Natural killer cell (primary cell): ENCODE data around the gene PARVG. TPM values are rescaled to one million over a fixed set of nuclear protein-coding genes. Genes with fewer than 3 reads are reported as not detected.

Experiments
- ATAC-seq, 3 donors: fragments of 150-1000 bp in 2 of 3; fragments of 200-7000 bp in 1 of 3; cut with Tn5 transposase; 1 replicate in 1 of 3; 2 replicates in 2 of 3; pipeline ENCODE4 v1.10.0; 2021; ENCODE audit warnings: mild to moderate bottlenecking in 2 of 3, moderate library complexity in 2 of 3
- DNase-seq, 2 donors: peaks; one replicate each; pipeline versions ENCODE4 v3.0.0 to v3.0.0-alpha.2; 2013 to 2021; ENCODE audit warnings: mixed read lengths in 1 of 2
- H3K27ac ChIP-seq: one replicate; pipeline ENCODE4 v1.5.1; 2013; ENCODE audit warnings: mild to moderate bottlenecking, low read length
- H3K27me3 ChIP-seq: one replicate; pipeline ENCODE4 v1.6.1; 2013; ENCODE audit warnings: low read length; ENCODE audit not compliant: control insufficient read depth, insufficient read depth
- H3K36me3 ChIP-seq: one replicate; pipeline ENCODE4 v1.6.1; 2013; ENCODE audit warnings: low read length; ENCODE audit not compliant: control insufficient read depth, insufficient read depth
- H3K4me1 ChIP-seq: one replicate; pipeline ENCODE4 v1.6.1; 2013; ENCODE audit warnings: low read length; ENCODE audit not compliant: control insufficient read depth, insufficient read depth
- H3K4me3 ChIP-seq: one replicate; pipeline ENCODE4 v1.5.1; 2013; ENCODE audit warnings: low read length
- H3K9me3 ChIP-seq: one replicate; pipeline ENCODE4 v1.6.1; 2013; ENCODE audit warnings: low read length; ENCODE audit not compliant: control insufficient read depth, insufficient read depth
- H3K27ac Mint-ChIP-seq, 2 donors: one replicate each; pipeline ENCODE4 v1.8.0; 2022; ENCODE audit warnings: mild to moderate bottlenecking in 2 of 2, mixed read lengths in 2 of 2, moderate library complexity in 1 of 2
- H3K27me3 Mint-ChIP-seq, 2 donors: one replicate each; pipeline ENCODE4 v1.8.0; 2022; ENCODE audit warnings: low read depth in 2 of 2, mixed read lengths in 2 of 2
- H3K36me3 Mint-ChIP-seq: one replicate; pipeline ENCODE4 v1.8.0; 2022; ENCODE audit warnings: mixed read lengths
- H3K4me1 Mint-ChIP-seq, 2 donors: one replicate each; pipeline ENCODE4 v1.8.0; 2022; ENCODE audit warnings: mixed read lengths in 2 of 2
- H3K4me3 Mint-ChIP-seq: one replicate; pipeline ENCODE4 v1.8.0; 2022; ENCODE audit warnings: mild to moderate bottlenecking, moderate library complexity, mixed read lengths
- H3K9me3 Mint-ChIP-seq, 2 donors: one replicate each; pipeline ENCODE4 v1.8.0; 2022; ENCODE audit warnings: mixed read lengths in 2 of 2
- CTCF ChIP-seq: fragments of 200-600 bp; IDR thresholded peaks from one replicate; pipeline ENCODE4 v1.8.0; 2022; ENCODE audit warnings: antibody characterized with exemption
- WGBS: methylation state at CpG from one replicate; pipeline ENCODE4 v1.1.7; 2013; ENCODE audit warnings: missing lambda C conversion rate; ENCODE audit not compliant: insufficient coverage; 5-methylcytosine and 5-hydroxymethylcytosine counted together
- intact Hi-C: fragments of 100-400 bp; cut with micrococcal nuclease; formaldehyde crosslinking; loops from one replicate; pipeline ENCODE4 v1.14.2; 2022
- total RNA-seq, 4 donors: library from RNA; stranded (reverse); fragments of 120-200 nt in 1 of 4; gene quantifications; one replicate each; pipeline versions ENCODE4 v1.2.3 to v1.2.4, GENCODE V29; 2013 to 2022

PARVG gene
- total RNA-seq, 3 donors from 2014 or later (not counting 1 experiment from before 2014, with no cell fraction given): 130 to 146 (median 131) TPM

GRCh38 chr22:44221710-44222475 is 41.2 kb downstream of the PARVG start:
- 86% methylated on average over 11 of the region's 11 CpGs for WGBS

GRCh38 chr22:44224166-44224565 is 43.4 kb downstream of the PARVG start:
- Histone ChIP-seq H3K9me3 (peaks cover 7% of the 10 kb centered on the region), H3K27ac (no peak overlapping the region), H3K4me1 (no peaks in the 10 kb centered on the region), H3K27me3 (no peaks in the 10 kb centered on the region), H3K36me3 (no peaks in the 10 kb centered on the region), H3K4me3 (no peak overlapping the region)
- Mint-ChIP-seq H3K4me1 (no peaks in the 10 kb centered on the region), H3K27me3 (peaks cover 14 to 18% of the 10 kb centered on the region in 2 donors), H3K36me3 (no peaks in the 10 kb centered on the region), H3K27ac (no peak overlapping the region), H3K9me3 (peaks cover 0 to 2% of the 10 kb centered on the region in 2 donors), H3K4me3 (no peak overlapping the region)
- ATAC-seq (no peak), DNase-seq (no peak)
- TF ChIP-seq CTCF: no peak
- intact Hi-C loops: no loop called here
- 82% methylated on average over 12 of the region's 12 CpGs for WGBS

More at GRCh38 chr22:44221710-44222475, 41.2 kb downstream of the PARVG start:
- Histone ChIP-seq H3K4me3 (no peak overlapping the region), H3K9me3 (no peaks in the 10 kb centered on the region), H3K36me3 (no peaks in the 10 kb centered on the region), H3K27ac (no peak overlapping the region), H3K4me1 (no peaks in the 10 kb centered on the region), H3K27me3 (no peaks in the 10 kb centered on the region)
- ATAC-seq: no peak
- H3K27ac Mint-ChIP-seq: no peak overlapping the region
- intact Hi-C loops: no loop called here
- H3K36me3 Mint-ChIP-seq: no peaks in the 10 kb centered on the region
- no peak for DNase-seq
- peaks cover 14 to 18% of the 10 kb centered on the region in 2 donors for H3K27me3 Mint-ChIP-seq
- H3K4me3 Mint-ChIP-seq: no peak overlapping the region
- no peaks in the 10 kb centered on the region for H3K9me3 Mint-ChIP-seq
- TF ChIP-seq CTCF: no peak
- H3K4me1 Mint-ChIP-seq: no peaks in the 10 kb centered on the region

GRCh38 chr22:44225091-44225689 is 44.5 kb downstream of the PARVG start:
- no peaks in the 10 kb centered on the region for H3K27me3 ChIP-seq
- Mint-ChIP-seq H3K4me1 (no peaks in the 10 kb centered on the region), H3K9me3 (peaks cover 2% of the 10 kb centered on the region in 2 donors), H3K27ac (no peak overlapping the region), H3K4me3 (no peak overlapping the region), H3K27me3 (peaks cover 14 to 28% of the 10 kb centered on the region in 2 donors), H3K36me3 (no peaks in the 10 kb centered on the region)
- intact Hi-C loops: no loop called here
- no peaks in the 10 kb centered on the region for H3K4me1 ChIP-seq
- ATAC-seq (no peak), DNase-seq (no peak)
- H3K36me3 ChIP-seq: no peaks in the 10 kb centered on the region
- H3K27ac ChIP-seq: no peak overlapping the region
- no peak for TF ChIP-seq CTCF
- peaks cover 7% of the 10 kb centered on the region for H3K9me3 ChIP-seq
- WGBS: 82% methylated on average over 11 of the region's 11 CpGs
- H3K4me3 ChIP-seq: no peak overlapping the region
